ENCODE measurements around the gene MYO1G. TPM values are rescaled to one million over a fixed set of nuclear protein-coding genes. Genes with fewer than 3 reads are reported as not detected.

The MYO1G gene
- total and polyA plus RNA-seq, 9 donors = 0.48 to 2.4 (median 1.0) TPM

DNA sequence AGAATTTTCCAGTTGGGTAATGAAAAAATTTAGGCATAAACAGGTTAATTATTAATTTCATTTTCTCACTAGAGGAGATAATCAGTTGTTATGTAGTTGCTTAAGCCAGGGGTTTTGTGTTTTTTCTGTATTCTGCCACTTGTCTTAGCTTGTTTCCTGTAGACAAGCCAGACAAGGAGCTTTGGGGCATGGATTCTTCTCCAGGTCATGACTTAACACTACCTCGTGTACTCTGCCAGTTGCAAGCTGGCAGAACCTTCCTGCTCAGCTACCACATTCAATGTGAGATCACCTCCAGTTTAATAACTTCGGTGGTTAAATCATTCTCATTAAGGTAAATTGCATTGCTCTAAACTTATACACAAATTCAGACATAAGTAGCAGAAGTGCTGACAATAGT is 23.0 kb upstream of the MYO1G start:
- no peak overlapping the region for H3K27ac ChIP-seq
- H3K36me3 ChIP-seq = no peaks in the 10 kb centered on the region
- peaks cover 3% of the 10 kb centered on the region for H3K4me1 ChIP-seq (ENCODE audit: insufficient read depth)
- H3K9me3 ChIP-seq = no peaks in the 10 kb centered on the region
- DNase-seq = no peak
- no peaks in the 10 kb centered on the region for H3K27me3 ChIP-seq
- WGBS, 3 donors = 56 to 65% (median 60%) methylated on average over 2 of the region's 2 CpGs
- TF ChIP-seq, protein P1, sequence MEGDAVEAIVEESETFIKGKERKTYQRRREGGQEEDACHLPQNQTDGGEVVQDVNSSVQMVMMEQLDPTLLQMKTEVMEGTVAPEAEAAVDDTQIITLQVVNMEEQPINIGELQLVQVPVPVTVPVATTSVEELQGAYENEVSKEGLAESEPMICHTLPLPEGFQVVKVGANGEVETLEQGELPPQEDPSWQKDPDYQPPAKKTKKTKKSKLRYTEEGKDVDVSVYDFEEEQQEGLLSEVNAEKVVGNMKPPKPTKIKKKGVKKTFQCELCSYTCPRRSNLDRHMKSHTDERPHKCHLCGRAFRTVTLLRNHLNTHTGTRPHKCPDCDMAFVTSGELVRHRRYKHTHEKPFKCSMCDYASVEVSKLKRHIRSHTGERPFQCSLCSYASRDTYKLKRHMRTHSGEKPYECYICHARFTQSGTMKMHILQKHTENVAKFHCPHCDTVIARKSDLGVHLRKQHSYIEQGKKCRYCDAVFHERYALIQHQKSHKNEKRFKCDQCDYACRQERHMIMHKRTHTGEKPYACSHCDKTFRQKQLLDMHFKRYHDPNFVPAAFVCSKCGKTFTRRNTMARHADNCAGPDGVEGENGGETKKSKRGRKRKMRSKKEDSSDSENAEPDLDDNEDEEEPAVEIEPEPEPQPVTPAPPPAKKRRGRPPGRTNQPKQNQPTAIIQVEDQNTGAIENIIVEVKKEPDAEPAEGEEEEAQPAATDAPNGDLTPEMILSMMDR (IDR thresholded peaks at IDR 0.05) = no peak
- TF ChIP-seq EP300 (IDR thresholded peaks at IDR 0.05) (no peak), POLR2A (IDR thresholded peaks at IDR 0.05) (no peak)
- intact Hi-C loops (cut with DNase I) = loop anchor here in 1 of 4 donors (10.0 kb wide), 1 partner anchor 103 kb away; no protein-coding TSS in a partner anchor
- H3K4me3 ChIP-seq = no peak overlapping the region

DNA sequence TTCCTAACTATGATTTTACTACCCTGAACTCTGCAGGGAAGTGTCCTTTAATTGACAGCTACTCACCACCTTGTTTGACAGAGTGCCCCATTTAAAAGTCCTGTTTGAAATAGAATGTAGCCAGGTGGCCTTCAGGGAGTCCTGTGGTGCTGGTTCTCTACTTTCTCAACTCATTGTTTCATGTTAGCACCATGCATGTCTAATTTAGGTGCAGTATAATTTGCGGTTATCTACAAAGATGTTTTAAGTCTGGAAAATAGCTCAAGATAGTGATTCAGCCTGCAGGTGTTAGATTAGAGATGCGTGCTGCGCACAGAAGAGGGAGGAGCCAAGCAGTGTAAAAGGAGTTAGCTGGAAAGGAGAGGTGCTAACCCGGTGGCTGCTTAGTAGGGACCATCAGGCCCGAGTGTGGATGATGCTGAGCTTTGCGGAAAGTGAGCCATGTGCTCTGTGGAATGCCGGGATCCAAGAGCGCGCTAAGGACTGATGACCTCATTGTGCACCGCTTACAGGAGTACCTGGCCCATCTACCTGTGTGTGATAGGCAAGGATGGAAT is 22.4 kb upstream of the MYO1G start:
- H3K4me3 ChIP-seq = peak overlapping the region; percentile 84
- no peaks in the 10 kb centered on the region for H3K36me3 ChIP-seq
- 40 to 50% (median 43%) methylated on average over 10 of the region's 10 CpGs for WGBS, 3 donors
- no peak for TF ChIP-seq POLR2A (IDR thresholded peaks at IDR 0.05)
- no peaks in the 10 kb centered on the region for H3K9me3 ChIP-seq
- H3K4me1 ChIP-seq (ENCODE audit: insufficient read depth) = peaks cover 3% of the 10 kb centered on the region
- no peak overlapping the region for H3K27ac ChIP-seq
- H3K27me3 ChIP-seq = no peaks in the 10 kb centered on the region
- no peak for DNase-seq
- intact Hi-C loops (cut with DNase I) = loop anchor here in 1 of 4 donors (10.0 kb wide), 1 partner anchor 104 kb away; no protein-coding TSS in a partner anchor

DNA sequence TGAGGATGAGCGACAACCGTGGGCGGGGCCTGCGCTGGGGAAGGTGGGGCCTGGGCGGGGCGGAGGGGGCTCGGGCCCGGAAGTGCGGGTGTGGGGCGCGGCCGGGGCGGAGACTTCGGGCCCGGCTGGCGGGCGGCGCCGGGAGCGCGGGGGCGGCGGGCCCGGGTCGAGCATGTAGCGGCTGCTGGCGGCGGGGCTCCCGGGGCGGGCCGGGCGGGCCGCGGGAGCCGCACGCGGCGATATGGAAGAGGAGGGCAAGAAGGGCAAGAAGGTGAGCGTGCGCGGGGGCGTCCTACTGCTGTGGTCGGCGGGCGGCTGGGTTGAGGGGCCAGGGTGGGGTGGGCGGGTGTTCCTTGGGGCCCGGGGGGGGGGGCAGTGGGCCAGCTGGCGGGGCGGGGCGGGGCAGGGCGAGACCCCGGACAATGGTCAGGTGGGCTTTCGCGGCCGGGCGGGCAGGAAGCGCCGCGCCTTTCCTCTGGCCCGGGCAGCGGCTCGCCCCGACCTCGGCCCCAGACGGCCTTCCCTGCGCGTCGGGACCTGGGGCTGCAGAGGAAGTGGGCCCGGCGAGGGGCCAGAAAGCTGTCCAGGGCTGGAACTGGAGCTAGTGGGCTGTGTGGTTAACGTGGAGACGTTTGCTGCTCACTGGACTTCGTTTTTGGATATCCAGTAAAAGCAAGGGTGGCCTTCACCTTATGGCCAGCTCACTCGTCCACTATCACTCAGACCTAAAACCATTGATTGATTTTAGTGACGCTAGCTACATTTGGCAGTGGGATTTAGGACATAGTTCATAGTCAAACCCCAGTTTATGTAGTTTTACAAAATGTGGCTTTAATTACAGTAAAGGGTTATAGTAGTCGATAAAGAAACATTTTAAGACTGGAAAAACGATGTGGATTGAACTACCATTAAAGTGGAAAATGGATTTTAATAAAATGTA is 21.5 kb upstream of the MYO1G start, which contains the start of gene CCM2:
Gene CCM2, plus strand, starts transcription at position 109 of the 940 bp plus-strand sequence. Its CDS starts 133 bp downstream, at position 242.
- Histone ChIP-seq H3K27ac (peak within 1 kb of the TSS; percentile 5 to 68), H3K4me1 (ENCODE audit: insufficient read depth) (peaks cover 3% of the 10 kb centered on the region), H3K9me3 (no peaks in the 10 kb centered on the region), H3K4me3 (peak within 1 kb of the TSS; percentile 84), H3K27me3 (no peaks in the 10 kb centered on the region), H3K36me3 (no peaks in the 10 kb centered on the region)
- peak in 3 of 5 donors; percentile 55 to 78 (median 77) for DNase-seq
- intact Hi-C loops (cut with DNase I) = loop anchor here in 1 of 4 donors (10.0 kb wide), 1 partner anchor 104 kb away; no protein-coding TSS in a partner anchor
- WGBS, 3 donors = 0 to 1% (median 1%) methylated on average over 15 to 76 of the region's 77 CpGs
- TF ChIP-seq, protein P1 (IDR thresholded peaks at IDR 0.05) = no peak
- TF ChIP-seq POLR2A (IDR thresholded peaks at IDR 0.05) (no peak), EP300 (IDR thresholded peaks at IDR 0.05) (no peak)

DNA sequence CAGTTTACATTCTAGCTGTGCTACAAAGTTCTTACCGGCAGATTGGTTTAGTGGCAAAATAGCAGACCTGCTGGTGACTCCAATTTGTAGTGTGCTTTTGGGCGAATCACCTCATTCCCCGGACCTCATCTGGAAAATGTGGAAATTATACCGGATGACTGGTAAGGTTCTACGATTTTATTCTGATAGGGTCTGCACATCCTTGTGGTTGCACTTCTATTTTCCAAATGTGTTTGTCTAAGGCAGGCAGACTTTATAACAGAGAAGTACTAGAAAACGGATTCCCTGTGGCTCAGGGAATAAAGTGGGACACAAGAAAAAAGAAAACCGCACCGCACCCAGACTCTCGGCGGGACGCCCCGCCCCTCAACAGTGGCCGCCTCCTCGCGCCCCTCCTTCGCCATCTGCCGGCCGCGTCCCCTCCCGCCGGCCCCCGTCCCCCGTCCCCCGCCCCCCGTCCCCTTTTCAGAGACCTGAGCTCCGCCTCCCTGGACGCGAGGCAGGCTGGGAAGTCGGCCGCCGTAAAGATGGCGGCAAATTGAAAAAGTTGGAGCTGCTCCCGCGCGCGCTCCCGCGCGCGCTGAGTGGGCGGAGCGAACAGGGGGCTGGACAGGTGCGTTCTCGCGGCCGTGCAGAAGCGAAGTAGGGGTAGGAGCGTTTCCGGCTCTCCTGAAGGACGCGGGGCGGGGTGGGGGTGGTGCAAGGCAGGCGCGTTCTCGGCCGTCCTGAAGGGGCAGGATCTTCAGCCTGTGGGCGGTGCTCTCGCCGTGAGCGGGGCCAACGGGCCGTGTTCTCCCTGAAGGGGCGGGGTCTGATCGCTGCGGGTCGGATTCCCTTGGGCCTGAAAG is 20.7 kb upstream of the MYO1G start:
- WGBS, 3 donors = 1% methylated on average over 56 to 66 of the region's 66 CpGs
- Histone ChIP-seq H3K36me3 (no peaks in the 10 kb centered on the region), H3K4me3 (peak overlapping the region; percentile 41), H3K4me1 (ENCODE audit: insufficient read depth) (peaks cover 3% of the 10 kb centered on the region), H3K9me3 (no peaks in the 10 kb centered on the region), H3K27ac (peak overlapping the region in 1 of 2 donors; percentile 58), H3K27me3 (no peaks in the 10 kb centered on the region)
- TF ChIP-seq EP300 (IDR thresholded peaks at IDR 0.05) = no peak
- TF ChIP-seq POLR2A (IDR thresholded peaks at IDR 0.05) = no peak
- TF ChIP-seq, protein P1 (IDR thresholded peaks at IDR 0.05) = no peak
- DNase-seq = peak; percentile 99 to 100 (median 100)
- intact Hi-C loops (cut with DNase I) = loop anchor here in 1 of 4 donors (10.0 kb wide), 1 partner anchor 105 kb away; no protein-coding TSS in a partner anchor

Measured in ovary (tissue), 9 donors.